ENCODE measurements around the gene PRKG1.

GRCh38 chr10:52347327-52347667 lies 1273.0 kb downstream of the PRKG1 start:
- TF ChIP-seq CTCF (IDR thresholded peaks at IDR 0.05; ENCODE audit: borderline replicate concordance, extremely low read depth, low read length, poor library complexity, severe bottlenecking) (no peak), EZH2 (IDR thresholded peaks at IDR 0.05; ENCODE audit: borderline replicate concordance, low read depth, low read length, severe bottlenecking) (no peak)
